Keratinocyte (primary cell): ENCODE measurements around the gene RFX2. TPM values are rescaled to one million over a fixed set of nuclear protein-coding genes. Genes with fewer than 3 reads are reported as not detected.

Experiments
- DNase-seq: peaks from one replicate; pipeline ENCODE4 v3.0.0-alpha.2; 2011; ENCODE audit warnings: low read depth, missing footprints, low spot score
- FAIRE-seq: peaks from 2 replicates; lab custom pipeline; 2011; peaks lifted over from hg19 to GRCh38; lab: Jason Lieb, UNC
- H2AFZ ChIP-seq: 2 replicates; pipeline ENCODE4 v1.6.0; 2012; ENCODE audit warnings: low read length, control low read depth, inconsistent platforms; ENCODE audit not compliant: control insufficient read depth
- H3K27ac ChIP-seq: 2 replicates; pipeline ENCODE4 v1.5.1; 2011; ENCODE audit warnings: low read length; ENCODE audit not compliant: control insufficient read depth, insufficient read depth
- H3K27me3 ChIP-seq: 3 replicates; pipeline ENCODE4 v1.6.0; 2011; ENCODE audit warnings: low read length; ENCODE audit not compliant: control insufficient read depth, insufficient read depth; ENCODE audit errors: extremely low read depth
- H3K36me3 ChIP-seq, 2 experiments: 2 replicates in 1 of 2; 3 replicates in 1 of 2; pipeline ENCODE4 v1.5.1; 2011; ENCODE audit warnings: low read length in 2 of 2, mild to moderate bottlenecking in 1 of 2; ENCODE audit not compliant: control insufficient read depth in 2 of 2, insufficient read depth in 2 of 2; ENCODE audit errors: extremely low read depth in 1 of 2
- H3K4me1 ChIP-seq: 3 replicates; pipeline ENCODE4 v1.5.1; 2011; ENCODE audit warnings: low read length; ENCODE audit not compliant: control insufficient read depth, insufficient read depth; ENCODE audit errors: extremely low read depth
- H3K4me2 ChIP-seq: 3 replicates; pipeline ENCODE4 v1.6.0; 2011; ENCODE audit warnings: low read depth, low read length; ENCODE audit not compliant: control insufficient read depth, insufficient read depth; ENCODE audit errors: extremely low read depth
- H3K4me3 ChIP-seq, 3 experiments: fragments of 200-600 bp in 1 of 3; sonication (generic) in 1 of 3; 2 replicates in 2 of 3; 3 replicates in 1 of 3; pipeline ENCODE4 v1.5.1; 2011 to 2016; ENCODE audit warnings: low read length in 3 of 3, mild to moderate bottlenecking in 3 of 3, control low read depth in 2 of 3, inconsistent platforms in 1 of 3, low read depth in 1 of 3, mixed read lengths in 1 of 3, mixed run types in 1 of 3, moderate library complexity in 1 of 3; ENCODE audit not compliant: control insufficient read depth in 2 of 3, insufficient read depth in 2 of 3; ENCODE audit errors: extremely low read depth in 1 of 3
- H3K79me2 ChIP-seq: 2 replicates; pipeline ENCODE4 v1.6.0; 2012; ENCODE audit warnings: low read length; ENCODE audit not compliant: control insufficient read depth, insufficient read depth
- H3K9ac ChIP-seq: 3 replicates; pipeline ENCODE4 v1.6.0; 2011; ENCODE audit warnings: low read length; ENCODE audit not compliant: control insufficient read depth, insufficient read depth; ENCODE audit errors: extremely low read depth
- H3K9me1 ChIP-seq: 3 replicates; pipeline ENCODE4 v1.6.0; 2011; ENCODE audit warnings: low read length; ENCODE audit not compliant: control insufficient read depth, insufficient read depth; ENCODE audit errors: extremely low read depth
- H3K9me3 ChIP-seq: 2 replicates; pipeline ENCODE4 v1.5.1; 2012; ENCODE audit warnings: low read depth, low read length; ENCODE audit not compliant: control insufficient read depth
- H4K20me1 ChIP-seq: 3 replicates; pipeline ENCODE4 v1.6.0; 2011; ENCODE audit warnings: low read length; ENCODE audit not compliant: control insufficient read depth, insufficient read depth; ENCODE audit errors: extremely low read depth
- EZH2 ChIP-seq: IDR thresholded peaks from one replicate; pipeline ENCODE4 v1.6.1; 2012; ENCODE audit warnings: inconsistent platforms, mild to moderate bottlenecking, low read length, moderate library complexity
- dilution Hi-C: fragments of 300-500 bp; cut with MboI; formaldehyde crosslinking; loops from one replicate; pipeline ENCODE4 v1.7.0; 2020; ENCODE audit warnings: low sequenced_read_pairs; ENCODE audit not compliant: extremely low pct_ligation_motif_present
- polyA plus RNA-seq, 5 experiments: library from polyadenylated mRNA; depleted of rRNA in 3 of 5; stranded (reverse) in 3 of 5; stranded (forward) in 1 of 5; unstranded in 1 of 5; fragments of >200 nt; gene quantifications; 1 replicate in 1 of 5; 2 replicates in 3 of 5; 3 replicates in 1 of 5; pipeline versions ENCODE4 v1.2.1 to v1.2.3, GENCODE V29; 2011 to 2012; ENCODE audit warnings: missing spikeins in 2 of 5, low read depth in 1 of 5, low replicate concordance in 1 of 5
- TF ChIP-seq, protein P1 (sequence below), 3 experiments: IDR thresholded peaks in 1 of 3; conservative IDR thresholded peaks in 1 of 3; optimal IDR thresholded peaks in 1 of 3; 2 replicates in 2 of 3; 3 replicates in 1 of 3; pipeline versions ENCODE3 to v1.5.1; 2011; ENCODE audit warnings: low read length in 3 of 3, mild to moderate bottlenecking in 3 of 3, moderate library complexity in 2 of 3, control low read depth in 1 of 3, inconsistent platforms in 1 of 3; ENCODE audit not compliant: insufficient read depth in 2 of 3; ENCODE audit errors: extremely low read depth in 1 of 3

Gene RFX2
- polyA plus RNA-seq, 1 donor (not counting 4 experiments of a cell fraction or from before 2014, with no cell fraction given), result 5.8 TPM

GRCh38 chr19:6056801-6057650 lies 53.3 kb downstream of the RFX2 start:
- TF ChIP-seq, protein P1, sequence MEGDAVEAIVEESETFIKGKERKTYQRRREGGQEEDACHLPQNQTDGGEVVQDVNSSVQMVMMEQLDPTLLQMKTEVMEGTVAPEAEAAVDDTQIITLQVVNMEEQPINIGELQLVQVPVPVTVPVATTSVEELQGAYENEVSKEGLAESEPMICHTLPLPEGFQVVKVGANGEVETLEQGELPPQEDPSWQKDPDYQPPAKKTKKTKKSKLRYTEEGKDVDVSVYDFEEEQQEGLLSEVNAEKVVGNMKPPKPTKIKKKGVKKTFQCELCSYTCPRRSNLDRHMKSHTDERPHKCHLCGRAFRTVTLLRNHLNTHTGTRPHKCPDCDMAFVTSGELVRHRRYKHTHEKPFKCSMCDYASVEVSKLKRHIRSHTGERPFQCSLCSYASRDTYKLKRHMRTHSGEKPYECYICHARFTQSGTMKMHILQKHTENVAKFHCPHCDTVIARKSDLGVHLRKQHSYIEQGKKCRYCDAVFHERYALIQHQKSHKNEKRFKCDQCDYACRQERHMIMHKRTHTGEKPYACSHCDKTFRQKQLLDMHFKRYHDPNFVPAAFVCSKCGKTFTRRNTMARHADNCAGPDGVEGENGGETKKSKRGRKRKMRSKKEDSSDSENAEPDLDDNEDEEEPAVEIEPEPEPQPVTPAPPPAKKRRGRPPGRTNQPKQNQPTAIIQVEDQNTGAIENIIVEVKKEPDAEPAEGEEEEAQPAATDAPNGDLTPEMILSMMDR (optimal IDR thresholded peaks at IDR 0.05 in 1 of 3, IDR thresholded peaks at IDR 0.05 in 1 of 3, conservative IDR thresholded peaks at IDR 0.05 in 1 of 3; ENCODE audit: extremely low read depth in 1 of 3, insufficient read depth in 2 of 3, low read length in 3 of 3), result no peak
- TF ChIP-seq EZH2, result no peak
- H3K36me3 ChIP-seq, result peaks cover 0 to 12% of the 10 kb centered on the region in 2 experiments
- DNase-seq (peak; percentile 91), FAIRE-seq (peak; percentile 99)
- peaks cover 61% of the 10 kb centered on the region for H3K4me1 ChIP-seq
- H3K4me2 ChIP-seq, result peak overlapping the region; percentile 92
- no peaks in the 10 kb centered on the region for H3K9me3 ChIP-seq
- no peaks in the 10 kb centered on the region for H4K20me1 ChIP-seq
- H3K9ac ChIP-seq, result peak overlapping the region; percentile 93
- H3K9me1 ChIP-seq, result no peaks in the 10 kb centered on the region
- dilution Hi-C loops, result no loop called here
- no peaks in the 10 kb centered on the region for H3K27me3 ChIP-seq
- H2AFZ ChIP-seq, result peak overlapping the region; percentile 56
- peaks cover 27% of the 10 kb centered on the region for H3K79me2 ChIP-seq
- H3K4me3 ChIP-seq, result peak overlapping the region in 2 of 3 experiments; percentile 49 to 65
- peak overlapping the region; percentile 99 for H3K27ac ChIP-seq

GRCh38 chr19:6056282-6056741 lies 54.0 kb downstream of the RFX2 start:
- Histone ChIP-seq H3K27ac (peak overlapping the region; percentile 99), H3K4me1 (peaks cover 54% of the 10 kb centered on the region), H3K9ac (peak overlapping the region; percentile 93), H2AFZ (peak overlapping the region; percentile 56), H3K79me2 (peaks cover 28% of the 10 kb centered on the region), H3K4me2 (peak overlapping the region; percentile 92), H3K9me1 (no peaks in the 10 kb centered on the region), H3K4me3 (peak overlapping the region in 2 of 3 experiments; percentile 49 to 65), H3K27me3 (no peaks in the 10 kb centered on the region), H4K20me1 (no peaks in the 10 kb centered on the region), H3K36me3 (peaks cover 0 to 12% of the 10 kb centered on the region in 2 experiments), H3K9me3 (no peaks in the 10 kb centered on the region)
- dilution Hi-C loops, result no loop called here
- TF ChIP-seq, protein P1 (optimal IDR thresholded peaks at IDR 0.05 in 1 of 3, IDR thresholded peaks at IDR 0.05 in 1 of 3, conservative IDR thresholded peaks at IDR 0.05 in 1 of 3; ENCODE audit: extremely low read depth in 1 of 3, insufficient read depth in 2 of 3, low read length in 3 of 3), result peak in 1 of 3 experiments; percentile 36
- TF ChIP-seq EZH2, result no peak
- no peak for DNase-seq
- FAIRE-seq, result peak; percentile 84
